RWPE1 (cell line): Measurements from ENCODE around the gene PCDH20.
"Not testable (repeated sequence)": the region's sequence is repeated elsewhere in the genome, so short reads cannot be mapped to it uniquely, and the experiment has no call there.

Experiments used
- CTCF ChIA-PET: fragments of 350-600 bp; sonication (Branson Sonifier 250); formaldehyde crosslinking; extraction: SDS; loops from one replicate; lab custom pipeline; 2021; lab: Yijun Ruan, JAX
- POLR2A ChIA-PET: fragments of 400-600 bp; formaldehyde crosslinking; extraction: SDS; loops from one replicate; lab custom pipeline; 2020; ENCODE audit warnings: antibody characterized with exemption; ENCODE audit not compliant: low non-redundant PET; lab: Yijun Ruan, JAX
- DNase-seq: peaks from one replicate; pipeline ENCODE4 v3.0.0; 2012; ENCODE audit warnings: low spot score
- H3K27ac ChIP-seq: fragments of 450-650 bp; 2 replicates; pipeline ENCODE4 v1.5.1; 2017
- CTCF ChIP-seq: fragments of 450-650 bp; conservative IDR thresholded peaks from 2 replicates; pipeline ENCODE4 v1.5.1; 2017; ENCODE audit warnings: low read depth, mild to moderate bottlenecking

Gene PCDH20

GRCh38 chr13:61406275-61406674 is 9.4 kb downstream of the PCDH20 start:
- POLR2A ChIA-PET, result no interaction called here
- no peak for TF ChIP-seq CTCF
- CTCF ChIA-PET, result no interaction called here
- H3K27ac ChIP-seq, result no peak overlapping the region
- DNase-seq, result no peak

- CTCF ChIA-PET, result interaction anchor here (0.6 kb wide), 1 partner anchor 173 kb away, joined by 3 read pairs; no protein-coding TSS in a partner anchor
- no peak overlapping the region for H3K27ac ChIP-seq
- no peak for TF ChIP-seq CTCF
- no peak for DNase-seq
- POLR2A ChIA-PET, result no interaction called here
Observed at GRCh38 chr13:61396121-61396520, 19.5 kb downstream of the PCDH20 start.

GRCh38 chr13:61391426-61391825 is 24.2 kb downstream of the PCDH20 start:
- no peak for TF ChIP-seq CTCF
- no peak overlapping the region for H3K27ac ChIP-seq
- POLR2A ChIA-PET, result no interaction called here
- DNase-seq, result no peak
- CTCF ChIA-PET, result no interaction called here

GRCh38 chr13:61387694-61388093 is 28.0 kb downstream of the PCDH20 start:
- no peak for TF ChIP-seq CTCF
- ChIA-PET CTCF (no interaction called here), POLR2A (no interaction called here)
- H3K27ac ChIP-seq, result no peak overlapping the region
- DNase-seq, result no peak

- CTCF ChIA-PET, result no interaction called here
- POLR2A ChIA-PET, result no interaction called here
- no peak for TF ChIP-seq CTCF
- DNase-seq, result no peak
- H3K27ac ChIP-seq, result no peak overlapping the region
Observed at GRCh38 chr13:61383111-61383510, 32.5 kb downstream of the PCDH20 start.

- POLR2A ChIA-PET, result no interaction called here
- no peak overlapping the region for H3K27ac ChIP-seq
- CTCF ChIA-PET, result no interaction called here
- no peak for DNase-seq
- no peak for TF ChIP-seq CTCF
Observed at GRCh38 chr13:61370520-61370919, 45.1 kb downstream of the PCDH20 start.

- DNase-seq, H3K27ac ChIP-seq, CTCF ChIA-PET, POLR2A ChIA-PET: not testable (repeated sequence)
Observed at GRCh38 chr13:61364690-61365089, 51.0 kb downstream of the PCDH20 start.
